Measurements from ENCODE around the gene SPTLC3.

SPTLC3 gene

DNA sequence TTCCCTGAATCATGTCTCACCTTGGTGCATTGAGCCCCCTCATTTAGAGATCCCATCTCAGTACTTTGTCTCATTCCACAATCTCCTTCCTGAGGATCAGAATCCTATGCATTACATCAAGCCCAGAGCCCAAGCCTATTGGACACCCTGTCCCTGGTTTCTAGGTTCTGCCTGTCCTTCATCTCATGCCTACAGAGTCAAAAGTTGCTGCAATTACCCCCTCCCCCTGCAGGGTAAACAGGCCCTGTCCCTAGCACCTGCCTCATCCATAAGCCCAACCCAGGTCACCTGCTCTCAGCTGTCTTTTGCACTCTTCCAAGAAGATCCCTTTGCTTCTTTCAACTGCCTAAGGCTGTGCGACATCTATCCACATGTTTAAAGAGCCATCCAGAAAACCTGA lies 93.9 kb downstream of the SPTLC3 start:
- no peak for TF ChIP-seq CTCF (IDR thresholded peaks at IDR 0.05)

DNA sequence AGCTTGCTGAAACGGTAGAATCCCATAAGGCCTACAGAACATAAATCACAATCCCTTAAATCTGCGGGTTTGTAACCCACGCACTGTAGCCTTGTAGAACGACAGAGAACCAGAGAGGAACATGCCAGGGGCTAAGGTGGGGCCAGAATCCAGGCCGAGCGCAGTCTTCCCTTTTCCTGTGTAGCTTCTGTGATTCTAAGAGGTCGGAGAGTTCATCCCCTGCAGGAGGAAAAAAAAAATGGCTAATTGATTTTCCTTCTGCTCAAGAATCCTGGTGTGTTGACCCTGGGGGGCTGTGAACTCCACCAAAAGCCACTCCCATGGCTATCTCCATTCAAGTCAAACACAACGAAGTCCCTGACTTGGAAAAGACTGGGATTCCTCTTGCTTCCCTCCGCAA lies 96.3 kb downstream of the SPTLC3 start:
- TF ChIP-seq CTCF (IDR thresholded peaks at IDR 0.05) = no peak

DNA sequence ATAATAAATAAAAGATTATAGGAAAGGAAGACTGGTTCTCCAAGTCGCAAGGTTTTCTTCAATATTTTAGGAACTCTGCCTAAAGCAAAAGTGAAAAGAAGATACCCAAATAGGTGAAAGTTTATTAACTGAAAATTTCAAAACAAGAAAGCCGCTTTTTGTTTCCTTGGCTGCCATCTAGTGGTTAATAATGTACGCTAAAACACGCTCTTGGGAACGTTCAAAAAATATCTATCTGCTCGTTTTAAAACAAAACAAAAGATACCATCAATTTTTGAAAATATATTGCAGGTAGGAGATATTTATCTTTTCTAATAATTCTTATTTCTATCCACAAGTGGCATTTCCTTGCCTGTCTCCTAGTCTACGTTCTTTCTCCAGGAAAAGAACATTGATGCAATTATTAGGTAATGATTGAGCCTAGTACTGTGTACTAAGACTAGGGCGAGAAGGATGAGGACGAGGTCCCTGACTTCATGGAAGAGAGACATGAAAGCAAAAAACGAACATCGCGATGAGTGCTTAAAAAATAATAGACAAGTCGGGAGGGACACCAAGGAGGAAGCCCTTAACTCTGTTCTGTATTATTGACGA lies 97.2 kb downstream of the SPTLC3 start:
- TF ChIP-seq CTCF (IDR thresholded peaks at IDR 0.05) = peak; percentile 75

- TF ChIP-seq CTCF (IDR thresholded peaks at IDR 0.05) = no peak
Measured at GRCh38 chr20:13109658-13110057, 100.9 kb downstream of the SPTLC3 start.

DNA sequence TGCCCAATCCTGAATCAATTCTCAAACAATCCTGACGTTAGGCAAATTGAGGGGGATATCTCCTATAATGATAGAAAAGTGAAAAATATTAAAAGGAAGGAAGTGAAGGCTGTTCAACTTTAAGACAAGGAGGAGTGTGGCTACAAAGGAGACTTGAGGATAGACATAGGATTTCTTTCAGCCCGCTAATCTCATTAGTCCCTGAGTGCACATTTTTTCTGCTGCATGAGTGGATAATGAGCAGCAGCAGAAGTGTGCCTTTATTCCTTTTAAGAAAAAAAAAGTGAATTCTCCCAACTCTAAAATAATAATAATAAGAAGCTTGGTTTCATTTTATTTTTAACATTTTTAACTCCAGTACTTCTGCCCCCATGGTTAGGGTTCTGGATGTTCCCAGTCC lies 102.0 kb downstream of the SPTLC3 start:
- no peak for TF ChIP-seq CTCF (IDR thresholded peaks at IDR 0.05)

GRCh38 chr20:13111249-13111911 lies 102.6 kb downstream of the SPTLC3 start:
- TF ChIP-seq CTCF (IDR thresholded peaks at IDR 0.05) = no peak

- TF ChIP-seq CTCF (IDR thresholded peaks at IDR 0.05) = no peak
Measured at GRCh38 chr20:13113731-13114130, 105.0 kb downstream of the SPTLC3 start.

All from LNCAP (cell line).